ENCODE measurements around the gene STX11. TPM values are rescaled to one million over a fixed set of nuclear protein-coding genes. Genes with fewer than 3 reads are reported as not detected.

Gene STX11
- total RNA-seq, 1 experiment from 2014 or later, result 0.17 TPM

GRCh38 chr6:144134737-144135136, 15.6 kb upstream of the STX11 start (continued):
- TF ChIP-seq ARID4B (CRISPR knock-in tag; IDR thresholded peaks at IDR 0.05; ENCODE audit: borderline replicate concordance) (no peak), RORB (CRISPR knock-in tag; IDR thresholded peaks at IDR 0.05) (no peak), FOXJ3 (CRISPR knock-in tag; IDR thresholded peaks at IDR 0.05; ENCODE audit: borderline replicate concordance) (no peak), ZNF396 (CRISPR knock-in tag; IDR thresholded peaks at IDR 0.05; ENCODE audit: borderline replicate concordance) (no peak), KAT7 (CRISPR knock-in tag; IDR thresholded peaks at IDR 0.05; ENCODE audit: borderline replicate concordance) (no peak)

- no peaks in the 10 kb centered on the region for H3K36me3 Mint-ChIP-seq
- no peaks in the 10 kb centered on the region for H3K4me1 Mint-ChIP-seq
- POLR2A ChIA-PET, result no interaction called here
- H3K27ac Mint-ChIP-seq, result no peak overlapping the region
- no peak for ATAC-seq
- no peaks in the 10 kb centered on the region for H3K27me3 Mint-ChIP-seq (ENCODE audit: low read depth)
- CTCF ChIA-PET, result interaction anchor here (2.3 kb wide), 1 partner anchor 34 kb away, joined by 5 read pairs; no protein-coding TSS in a partner anchor
- H3K9me3 Mint-ChIP-seq, result no peaks in the 10 kb centered on the region
- no peak for DNase-seq (ENCODE audit: low spot score)
- H3K4me3 Mint-ChIP-seq, result no peak overlapping the region
- TF ChIP-seq NFE2L1 (CRISPR knock-in tag; IDR thresholded peaks at IDR 0.05) (no peak), ZBTB21 (CRISPR knock-in tag; IDR thresholded peaks at IDR 0.05; ENCODE audit: borderline replicate concordance) (no peak), MYBL2 (CRISPR knock-in tag; IDR thresholded peaks at IDR 0.05) (no peak), CBFB (CRISPR knock-in tag; IDR thresholded peaks at IDR 0.05; ENCODE audit: low read depth) (no peak), GABPB1 (CRISPR knock-in tag; IDR thresholded peaks at IDR 0.05) (no peak), TEAD1 (CRISPR knock-in tag; IDR thresholded peaks at IDR 0.05) (no peak), SOX15 (CRISPR knock-in tag; IDR thresholded peaks at IDR 0.05) (no peak), ZNF423 (CRISPR knock-in tag; IDR thresholded peaks at IDR 0.05) (no peak), ETV6 (CRISPR knock-in tag; IDR thresholded peaks at IDR 0.05) (no peak), USF1 (CRISPR knock-in tag; IDR thresholded peaks at IDR 0.05) (no peak), ATF6 (CRISPR knock-in tag; IDR thresholded peaks at IDR 0.05) (no peak), TEAD4 (CRISPR knock-in tag; IDR thresholded peaks at IDR 0.05) (no peak), ZBTB43 (CRISPR knock-in tag; IDR thresholded peaks at IDR 0.05) (no peak), ELF4 (CRISPR knock-in tag; IDR thresholded peaks at IDR 0.05; ENCODE audit: low read depth) (no peak), FOXP1 (CRISPR knock-in tag; IDR thresholded peaks at IDR 0.05; ENCODE audit: borderline replicate concordance) (no peak), E2F4 (CRISPR knock-in tag; IDR thresholded peaks at IDR 0.05; ENCODE audit: borderline replicate concordance, low read depth) (no peak), ARID4B (CRISPR knock-in tag; IDR thresholded peaks at IDR 0.05; ENCODE audit: borderline replicate concordance) (no peak)
Observed at GRCh38 chr6:144138542-144138941, 11.8 kb upstream of the STX11 start.
